OCI-LY7 (cell line): ENCODE measurements around the gene CRYL1. TPM values are rescaled to one million over a fixed set of nuclear protein-coding genes. Genes with fewer than 3 reads are reported as not detected.

Source experiments
- BruUV-seq: library from RNA; stranded (reverse); fragments of 400-500 nt; replicated peaks from 2 replicates; lab custom pipeline; 2021; lab: Mats Ljungman, UMichigan
- CTCF ChIA-PET: fragments of 300-600 bp; sonication (Branson Sonifier 250); formaldehyde crosslinking; loops from one replicate; lab custom pipeline; 2022; ENCODE audit warnings: antibody characterized with exemption; ENCODE audit not compliant: unreplicated experiment; lab: Charles Lee
- POLR2A ChIA-PET: fragments of 300-600 bp; sonication (Branson Sonifier 250); formaldehyde crosslinking; loops from one replicate; lab custom pipeline; 2022; ENCODE audit warnings: antibody characterized with exemption; lab: Charles Lee
- DNase-seq: peaks from one replicate; pipeline ENCODE4 v3.0.0-alpha.2; 2015; ENCODE audit warnings: low spot score
- H2AFZ ChIP-seq: fragments of 200-600 bp; sonication (generic), shearing (Covaris generic); 2 replicates; pipeline ENCODE4 v1.6.1; 2014; ENCODE audit warnings: mild to moderate bottlenecking, antibody characterized with exemption, low read length, moderate library complexity
- H3K27ac ChIP-seq: fragments of 200-600 bp; sonication (generic); 2 replicates; pipeline ENCODE4 v1.5.1; 2014; ENCODE audit warnings: mixed run types, low read depth, mild to moderate bottlenecking, moderate library complexity, low read length, inconsistent platforms; ENCODE audit not compliant: poor library complexity, severe bottlenecking
- H3K36me3 ChIP-seq: fragments of 200-600 bp; sonication (generic); 2 replicates; pipeline ENCODE4 v1.6.1; 2014; ENCODE audit warnings: mild to moderate bottlenecking, antibody characterized with exemption, low read length, moderate library complexity, mixed read lengths; ENCODE audit not compliant: insufficient read depth
- H3K4me1 ChIP-seq: fragments of 200-600 bp; sonication (generic); 2 replicates; pipeline ENCODE4 v1.5.1; 2014; ENCODE audit warnings: mild to moderate bottlenecking, low read length; ENCODE audit not compliant: insufficient read depth, poor library complexity, severe bottlenecking
- H3K4me2 ChIP-seq: fragments of 200-600 bp; sonication (generic); 2 replicates; pipeline ENCODE4 v1.6.1; 2014; ENCODE audit warnings: mild to moderate bottlenecking, low read length
- H3K4me3 ChIP-seq: fragments of 200-600 bp; sonication (generic); 2 replicates; pipeline ENCODE4 v1.5.1; 2014; ENCODE audit warnings: mild to moderate bottlenecking, low read depth, low read length; ENCODE audit not compliant: poor library complexity, severe bottlenecking
- H3K79me2 ChIP-seq: fragments of 200-600 bp; sonication (generic); 2 replicates; pipeline ENCODE4 v1.6.1; 2016; ENCODE audit warnings: low read depth, mild to moderate bottlenecking, low read length, moderate library complexity, mixed read lengths; ENCODE audit not compliant: insufficient read depth
- H3K9me2 ChIP-seq: fragments of 200-600 bp; sonication (generic); 2 replicates; pipeline ENCODE4 v1.6.1; 2016; ENCODE audit warnings: mild to moderate bottlenecking, low read length, mixed read lengths; ENCODE audit not compliant: insufficient read depth
- H3K9me3 ChIP-seq: fragments of 200-600 bp; sonication (generic); 2 replicates; pipeline ENCODE4 v1.6.1; 2014; ENCODE audit warnings: mild to moderate bottlenecking, mixed run types, low read length, mixed read lengths
- H4K20me1 ChIP-seq: fragments of 200-600 bp; sonication (generic); 2 replicates; pipeline ENCODE4 v1.6.1; 2014; ENCODE audit warnings: mild to moderate bottlenecking, antibody characterized with exemption, low read length, moderate library complexity, mixed read lengths; ENCODE audit not compliant: insufficient read depth
- EZH2phosphoT487 ChIP-seq: fragments of 200-600 bp; sonication (generic); IDR thresholded peaks from 2 replicates; pipeline ENCODE4 v1.6.1; 2018; ENCODE audit warnings: low read depth, borderline replicate concordance, mild to moderate bottlenecking, mixed run types, antibody characterized with exemption, low read length, moderate library complexity, mixed read lengths
- intact Hi-C: fragments of 100-400 bp; cut with micrococcal nuclease; formaldehyde crosslinking; loops from one replicate; pipeline ENCODE4 v1.10.0; 2022; ENCODE audit not compliant: unreplicated experiment
- total RNA-seq, 2 experiments: library from RNA; depleted of rRNA in 1 of 2; stranded (reverse); fragments of >200 nt in 1 of 2; shearing (Covaris generic) in 1 of 2; gene quantifications; 2 replicates each; pipeline ENCODE4 v1.2.3, GENCODE V29; 2014 to 2022
- TF ChIP-seq, protein P1 (sequence below): fragments of 200-600 bp; sonication (generic); conservative IDR thresholded peaks from 2 replicates; pipeline ENCODE4 v1.5.1; 2014; ENCODE audit warnings: mild to moderate bottlenecking, antibody characterized with exemption, low read length, moderate library complexity, mixed read lengths

The CRYL1 gene
- total RNA-seq, 2 experiments from 2014 or later: not detected

DNA sequence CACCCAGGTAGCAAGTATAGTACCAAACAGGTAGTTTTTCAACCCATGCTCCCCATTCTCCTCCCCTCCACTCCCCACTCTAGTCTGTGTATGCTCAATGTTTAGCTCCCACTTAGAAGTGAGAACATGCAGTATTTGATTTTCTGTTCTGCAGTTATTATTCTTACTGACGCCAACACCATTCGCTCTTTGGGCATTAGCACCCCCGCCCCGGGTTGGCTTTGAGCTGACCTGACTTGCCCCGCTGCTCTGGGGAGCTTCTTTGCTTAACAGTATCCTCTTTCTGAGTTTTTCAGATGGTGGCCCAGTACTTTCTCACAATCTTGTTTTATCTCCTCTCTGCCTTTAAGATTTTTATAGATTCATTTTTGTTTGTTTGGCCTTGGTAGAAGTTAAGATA is 138.7 kb downstream of the CRYL1 start:
- Histone ChIP-seq H3K27ac (no peak overlapping the region), H3K9me2 (no peaks in the 10 kb centered on the region), H2AFZ (no peak overlapping the region), H3K4me1 (no peaks in the 10 kb centered on the region), H3K36me3 (no peaks in the 10 kb centered on the region), H3K9me3 (no peaks in the 10 kb centered on the region), H3K79me2 (no peaks in the 10 kb centered on the region), H4K20me1 (no peaks in the 10 kb centered on the region), H3K4me2 (no peak overlapping the region), H3K4me3 (no peak overlapping the region)
- ChIA-PET CTCF (no interaction called here), POLR2A (interaction anchor here (0.6 kb wide), 1 partner anchor 92 kb away, joined by 5 read pairs; no protein-coding TSS in a partner anchor)
- BruUV-seq: no TSS peak
- intact Hi-C loops: no loop called here
- no peak for DNase-seq
- TF ChIP-seq, protein P1, sequence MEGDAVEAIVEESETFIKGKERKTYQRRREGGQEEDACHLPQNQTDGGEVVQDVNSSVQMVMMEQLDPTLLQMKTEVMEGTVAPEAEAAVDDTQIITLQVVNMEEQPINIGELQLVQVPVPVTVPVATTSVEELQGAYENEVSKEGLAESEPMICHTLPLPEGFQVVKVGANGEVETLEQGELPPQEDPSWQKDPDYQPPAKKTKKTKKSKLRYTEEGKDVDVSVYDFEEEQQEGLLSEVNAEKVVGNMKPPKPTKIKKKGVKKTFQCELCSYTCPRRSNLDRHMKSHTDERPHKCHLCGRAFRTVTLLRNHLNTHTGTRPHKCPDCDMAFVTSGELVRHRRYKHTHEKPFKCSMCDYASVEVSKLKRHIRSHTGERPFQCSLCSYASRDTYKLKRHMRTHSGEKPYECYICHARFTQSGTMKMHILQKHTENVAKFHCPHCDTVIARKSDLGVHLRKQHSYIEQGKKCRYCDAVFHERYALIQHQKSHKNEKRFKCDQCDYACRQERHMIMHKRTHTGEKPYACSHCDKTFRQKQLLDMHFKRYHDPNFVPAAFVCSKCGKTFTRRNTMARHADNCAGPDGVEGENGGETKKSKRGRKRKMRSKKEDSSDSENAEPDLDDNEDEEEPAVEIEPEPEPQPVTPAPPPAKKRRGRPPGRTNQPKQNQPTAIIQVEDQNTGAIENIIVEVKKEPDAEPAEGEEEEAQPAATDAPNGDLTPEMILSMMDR: no peak
- TF ChIP-seq EZH2phosphoT487: no peak

DNA sequence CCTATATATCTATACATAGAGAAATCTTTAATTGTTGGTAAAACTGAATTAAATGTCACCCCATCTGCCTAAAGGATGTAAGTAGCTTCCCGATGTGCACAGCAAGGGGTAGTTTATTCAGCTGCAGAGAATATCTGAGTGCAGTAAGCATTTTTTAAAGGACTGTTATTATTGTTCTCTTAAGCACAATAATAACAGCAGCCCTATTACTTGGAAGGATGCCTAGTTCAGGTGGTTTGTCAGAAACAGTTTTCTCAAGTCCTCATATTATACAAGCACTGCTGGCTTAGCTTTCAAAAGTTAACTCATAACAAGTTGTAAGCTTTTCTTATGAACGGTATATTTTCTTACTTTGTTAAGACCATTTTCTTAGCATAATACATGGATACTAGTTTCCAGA is 142.6 kb downstream of the CRYL1 start:
- no TSS peak for BruUV-seq
- TF ChIP-seq, protein P1: no peak
- no peak for TF ChIP-seq EZH2phosphoT487
- intact Hi-C loops: no loop called here
- no peaks in the 10 kb centered on the region for H3K4me1 ChIP-seq
- no peak overlapping the region for H3K27ac ChIP-seq
- no peak overlapping the region for H3K4me2 ChIP-seq
- ChIA-PET POLR2A (interaction anchor here (0.6 to 0.7 kb wide), 2 partner anchors 185 to 828 kb away, joined by 3 read pairs; no protein-coding TSS in a partner anchor), CTCF (no interaction called here)
- no peaks in the 10 kb centered on the region for H3K79me2 ChIP-seq
- no peak overlapping the region for H2AFZ ChIP-seq
- no peaks in the 10 kb centered on the region for H4K20me1 ChIP-seq
- no peaks in the 10 kb centered on the region for H3K36me3 ChIP-seq
- H3K4me3 ChIP-seq: no peak overlapping the region
- no peaks in the 10 kb centered on the region for H3K9me2 ChIP-seq
- no peaks in the 10 kb centered on the region for H3K9me3 ChIP-seq
- DNase-seq: no peak

DNA sequence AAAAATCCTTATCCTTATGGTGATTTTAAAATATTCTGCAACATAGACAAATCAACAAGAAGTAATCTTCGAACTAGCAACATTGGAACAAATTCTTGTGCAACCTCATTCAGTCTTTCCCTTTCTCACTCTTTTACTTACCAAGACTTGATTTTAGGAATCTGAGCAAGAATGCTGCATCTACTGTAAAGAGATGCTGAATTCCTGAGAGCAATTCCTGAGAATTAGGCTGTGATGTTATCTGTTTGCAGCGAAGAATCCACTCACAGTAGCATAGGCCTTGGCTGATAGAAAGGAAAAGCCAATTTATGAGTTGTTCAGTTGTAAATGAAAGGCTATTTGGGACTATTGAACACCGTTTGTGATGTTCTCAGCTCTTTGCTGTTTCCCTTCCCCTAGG is 144.3 kb downstream of the CRYL1 start:
- DNase-seq: no peak
- Histone ChIP-seq H2AFZ (no peak overlapping the region), H3K4me3 (no peak overlapping the region), H3K27ac (no peak overlapping the region), H4K20me1 (no peaks in the 10 kb centered on the region), H3K4me2 (no peak overlapping the region), H3K36me3 (no peaks in the 10 kb centered on the region), H3K9me2 (no peaks in the 10 kb centered on the region), H3K9me3 (no peaks in the 10 kb centered on the region), H3K79me2 (no peaks in the 10 kb centered on the region), H3K4me1 (no peaks in the 10 kb centered on the region)
- no TSS peak for BruUV-seq
- intact Hi-C loops: no loop called here
- ChIA-PET CTCF (no interaction called here), POLR2A (no interaction called here)
- no peak for TF ChIP-seq EZH2phosphoT487
- TF ChIP-seq, protein P1: no peak
